GM12878 (cell line): Measurements from ENCODE around the gene ALDH1A3.

Experiments used
- MXI1 ChIP-seq: fragments of 150-350 bp; IDR thresholded peaks from 2 replicates; pipeline ENCODE4 v1.6.1; 2011; ENCODE audit warnings: low read depth, mild to moderate bottlenecking, inconsistent platforms, low read length, improper control_type of control experiment
- ZZZ3 ChIP-seq: IDR thresholded peaks from 2 replicates; pipeline ENCODE4 v1.6.1; 2011; ENCODE audit warnings: low read depth; ENCODE audit not compliant: control insufficient read depth, insufficient read length
- TF ChIP-seq, protein P1 (sequence below): fragments of 150-350 bp; IDR thresholded peaks from 2 replicates; pipeline ENCODE4 v1.6.1; 2016; ENCODE audit warnings: low read depth, low read length
- TF ChIP-seq, protein P2 (sequence below), 3 experiments: IDR thresholded peaks in 2 of 3; conservative IDR thresholded peaks in 1 of 3; 2 replicates each; pipeline ENCODE4 v1.5.1; 2011; ENCODE audit warnings: low read depth in 3 of 3, low read length in 3 of 3, mild to moderate bottlenecking in 3 of 3, control low read depth in 2 of 3, moderate library complexity in 2 of 3, inconsistent platforms in 1 of 3, mixed read lengths in 1 of 3; ENCODE audit not compliant: control insufficient read depth in 2 of 3, insufficient read depth in 1 of 3; ENCODE audit errors: extremely low read depth in 1 of 3
- TF ChIP-seq, protein P3 (sequence below): IDR thresholded peaks from 2 replicates; pipeline ENCODE4 v1.6.1; 2012; ENCODE audit warnings: mild to moderate bottlenecking, low read depth, low read length

DNA sequence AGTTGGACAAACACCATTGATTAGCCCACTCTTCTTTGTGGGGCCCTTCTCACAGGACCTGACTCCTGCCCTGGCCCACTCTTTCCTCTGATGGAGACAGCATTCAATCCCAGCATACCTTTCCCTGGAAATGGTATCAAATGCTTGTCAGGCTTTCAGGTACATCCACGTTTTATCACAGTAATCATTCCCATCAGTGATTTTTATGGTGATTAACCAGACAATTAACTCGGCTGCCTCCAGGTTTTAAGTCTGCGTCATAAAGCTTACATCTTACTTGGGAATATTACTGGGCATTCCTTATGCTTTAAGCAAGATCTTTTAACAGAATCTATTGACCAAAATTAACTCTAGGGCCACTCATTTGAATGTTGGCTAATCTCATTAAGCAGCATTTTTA lies 72.9 kb downstream of the ALDH1A3 start:
- TF ChIP-seq, protein P1, sequence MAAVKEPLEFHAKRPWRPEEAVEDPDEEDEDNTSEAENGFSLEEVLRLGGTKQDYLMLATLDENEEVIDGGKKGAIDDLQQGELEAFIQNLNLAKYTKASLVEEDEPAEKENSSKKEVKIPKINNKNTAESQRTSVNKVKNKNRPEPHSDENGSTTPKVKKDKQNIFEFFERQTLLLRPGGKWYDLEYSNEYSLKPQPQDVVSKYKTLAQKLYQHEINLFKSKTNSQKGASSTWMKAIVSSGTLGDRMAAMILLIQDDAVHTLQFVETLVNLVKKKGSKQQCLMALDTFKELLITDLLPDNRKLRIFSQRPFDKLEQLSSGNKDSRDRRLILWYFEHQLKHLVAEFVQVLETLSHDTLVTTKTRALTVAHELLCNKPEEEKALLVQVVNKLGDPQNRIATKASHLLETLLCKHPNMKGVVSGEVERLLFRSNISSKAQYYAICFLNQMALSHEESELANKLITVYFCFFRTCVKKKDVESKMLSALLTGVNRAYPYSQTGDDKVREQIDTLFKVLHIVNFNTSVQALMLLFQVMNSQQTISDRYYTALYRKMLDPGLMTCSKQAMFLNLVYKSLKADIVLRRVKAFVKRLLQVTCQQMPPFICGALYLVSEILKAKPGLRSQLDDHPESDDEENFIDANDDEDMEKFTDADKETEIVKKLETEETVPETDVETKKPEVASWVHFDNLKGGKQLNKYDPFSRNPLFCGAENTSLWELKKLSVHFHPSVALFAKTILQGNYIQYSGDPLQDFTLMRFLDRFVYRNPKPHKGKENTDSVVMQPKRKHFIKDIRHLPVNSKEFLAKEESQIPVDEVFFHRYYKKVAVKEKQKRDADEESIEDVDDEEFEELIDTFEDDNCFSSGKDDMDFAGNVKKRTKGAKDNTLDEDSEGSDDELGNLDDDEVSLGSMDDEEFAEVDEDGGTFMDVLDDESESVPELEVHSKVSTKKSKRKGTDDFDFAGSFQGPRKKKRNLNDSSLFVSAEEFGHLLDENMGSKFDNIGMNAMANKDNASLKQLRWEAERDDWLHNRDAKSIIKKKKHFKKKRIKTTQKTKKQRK = no peak
- TF ChIP-seq ZZZ3 = no peak
- TF ChIP-seq, protein P2, sequence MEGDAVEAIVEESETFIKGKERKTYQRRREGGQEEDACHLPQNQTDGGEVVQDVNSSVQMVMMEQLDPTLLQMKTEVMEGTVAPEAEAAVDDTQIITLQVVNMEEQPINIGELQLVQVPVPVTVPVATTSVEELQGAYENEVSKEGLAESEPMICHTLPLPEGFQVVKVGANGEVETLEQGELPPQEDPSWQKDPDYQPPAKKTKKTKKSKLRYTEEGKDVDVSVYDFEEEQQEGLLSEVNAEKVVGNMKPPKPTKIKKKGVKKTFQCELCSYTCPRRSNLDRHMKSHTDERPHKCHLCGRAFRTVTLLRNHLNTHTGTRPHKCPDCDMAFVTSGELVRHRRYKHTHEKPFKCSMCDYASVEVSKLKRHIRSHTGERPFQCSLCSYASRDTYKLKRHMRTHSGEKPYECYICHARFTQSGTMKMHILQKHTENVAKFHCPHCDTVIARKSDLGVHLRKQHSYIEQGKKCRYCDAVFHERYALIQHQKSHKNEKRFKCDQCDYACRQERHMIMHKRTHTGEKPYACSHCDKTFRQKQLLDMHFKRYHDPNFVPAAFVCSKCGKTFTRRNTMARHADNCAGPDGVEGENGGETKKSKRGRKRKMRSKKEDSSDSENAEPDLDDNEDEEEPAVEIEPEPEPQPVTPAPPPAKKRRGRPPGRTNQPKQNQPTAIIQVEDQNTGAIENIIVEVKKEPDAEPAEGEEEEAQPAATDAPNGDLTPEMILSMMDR (IDR thresholded peaks at IDR 0.05 in 2 of 3, conservative IDR thresholded peaks at IDR 0.05 in 1 of 3; ENCODE audit: control insufficient read depth in 2 of 3, extremely low read depth in 1 of 3, insufficient read depth in 1 of 3, low read depth in 3 of 3, low read length in 3 of 3) = no peak
- TF ChIP-seq, protein P3, sequence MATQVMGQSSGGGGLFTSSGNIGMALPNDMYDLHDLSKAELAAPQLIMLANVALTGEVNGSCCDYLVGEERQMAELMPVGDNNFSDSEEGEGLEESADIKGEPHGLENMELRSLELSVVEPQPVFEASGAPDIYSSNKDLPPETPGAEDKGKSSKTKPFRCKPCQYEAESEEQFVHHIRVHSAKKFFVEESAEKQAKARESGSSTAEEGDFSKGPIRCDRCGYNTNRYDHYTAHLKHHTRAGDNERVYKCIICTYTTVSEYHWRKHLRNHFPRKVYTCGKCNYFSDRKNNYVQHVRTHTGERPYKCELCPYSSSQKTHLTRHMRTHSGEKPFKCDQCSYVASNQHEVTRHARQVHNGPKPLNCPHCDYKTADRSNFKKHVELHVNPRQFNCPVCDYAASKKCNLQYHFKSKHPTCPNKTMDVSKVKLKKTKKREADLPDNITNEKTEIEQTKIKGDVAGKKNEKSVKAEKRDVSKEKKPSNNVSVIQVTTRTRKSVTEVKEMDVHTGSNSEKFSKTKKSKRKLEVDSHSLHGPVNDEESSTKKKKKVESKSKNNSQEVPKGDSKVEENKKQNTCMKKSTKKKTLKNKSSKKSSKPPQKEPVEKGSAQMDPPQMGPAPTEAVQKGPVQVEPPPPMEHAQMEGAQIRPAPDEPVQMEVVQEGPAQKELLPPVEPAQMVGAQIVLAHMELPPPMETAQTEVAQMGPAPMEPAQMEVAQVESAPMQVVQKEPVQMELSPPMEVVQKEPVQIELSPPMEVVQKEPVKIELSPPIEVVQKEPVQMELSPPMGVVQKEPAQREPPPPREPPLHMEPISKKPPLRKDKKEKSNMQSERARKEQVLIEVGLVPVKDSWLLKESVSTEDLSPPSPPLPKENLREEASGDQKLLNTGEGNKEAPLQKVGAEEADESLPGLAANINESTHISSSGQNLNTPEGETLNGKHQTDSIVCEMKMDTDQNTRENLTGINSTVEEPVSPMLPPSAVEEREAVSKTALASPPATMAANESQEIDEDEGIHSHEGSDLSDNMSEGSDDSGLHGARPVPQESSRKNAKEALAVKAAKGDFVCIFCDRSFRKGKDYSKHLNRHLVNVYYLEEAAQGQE = no peak
- no peak for TF ChIP-seq MXI1
